Kidney (tissue), 14 donors: Measurements from ENCODE around the gene USP3. TPM values are rescaled to one million over a fixed set of nuclear protein-coding genes. Genes with fewer than 3 reads are reported as not detected.

Experiments
- DNase-seq, 5 donors: peaks; one replicate each; pipeline ENCODE4 v3.0.0-alpha.2; 2013 to 2020
- FAIRE-seq: peaks from 2 replicates; lab custom pipeline; 2012; peaks lifted over from hg19 to GRCh38; lab: Jason Lieb, UNC
- H3K27ac ChIP-seq, 2 donors: one replicate each; pipeline ENCODE4 v1.7.0; 2013; ENCODE audit warnings: low read depth in 2 of 2, low read length in 2 of 2, inconsistent platforms in 1 of 2
- H3K27me3 ChIP-seq: one replicate; pipeline ENCODE4 v1.7.1; 2013; ENCODE audit warnings: low read length, inconsistent platforms; ENCODE audit not compliant: control insufficient read depth, insufficient read depth
- H3K36me3 ChIP-seq, 3 donors: one replicate each; pipeline versions ENCODE4 v1.7.0 to v1.7.1; 2013; ENCODE audit warnings: low read length in 3 of 3, control low read depth in 1 of 3, inconsistent platforms in 1 of 3; ENCODE audit not compliant: insufficient read depth in 3 of 3, control insufficient read depth in 2 of 3
- H3K4me1 ChIP-seq, 3 donors: one replicate each; pipeline versions ENCODE4 v1.7.0 to v1.7.1; 2013; ENCODE audit warnings: low read length in 3 of 3, inconsistent platforms in 1 of 3, low read depth in 1 of 3; ENCODE audit not compliant: control insufficient read depth in 2 of 3, insufficient read depth in 2 of 3
- H3K4me3 ChIP-seq, 3 donors: one replicate each; pipeline versions ENCODE4 v1.7.0 to v1.8.1; 2013; ENCODE audit warnings: low read length in 3 of 3, control low read depth in 1 of 3, inconsistent platforms in 1 of 3
- H3K9ac ChIP-seq, 3 donors: one replicate each; pipeline versions ENCODE4 v1.7.0 to v1.7.1; 2013; ENCODE audit warnings: low read length in 3 of 3, control low read depth in 1 of 3, inconsistent platforms in 1 of 3
- H3K9me3 ChIP-seq, 3 donors: one replicate each; pipeline versions ENCODE4 v1.7.0 to v1.7.1; 2013; ENCODE audit warnings: low read length in 3 of 3, control low read depth in 1 of 3, inconsistent platforms in 1 of 3; ENCODE audit not compliant: control insufficient read depth in 2 of 3, insufficient read depth in 1 of 3
- CTCF ChIP-seq: IDR thresholded peaks from 3 replicates; pipeline ENCODE4 v1.5.1; 2012; ENCODE audit warnings: mild to moderate bottlenecking, moderate library complexity, borderline replicate concordance; ENCODE audit not compliant: insufficient read depth; ENCODE audit errors: extremely low read depth
- intact Hi-C: fragments of 100-400 bp; cut with DNase I; formaldehyde crosslinking; loops from one replicate; pipeline ENCODE4 v1.11.1; 2022
- polyA plus RNA-seq: library from polyadenylated mRNA; stranded (reverse); fragments of 350-450 nt; fragmentation: Illumina TruSeq; extraction: RNeasy Lipid Tissue Mini Kit (QIAGEN cat#74804); gene quantifications from one replicate; pipeline ENCODE4 v1.2.3, GENCODE V29; 2014; ENCODE audit warnings: low read depth, low replicate concordance; ENCODE audit not compliant: insufficient read depth
- total RNA-seq: library from RNA; stranded (reverse); fragmentation: NEBNext Ultra II Directional; extraction: Animal tissue kit (Norgen Biotek cat#: 25700); gene quantifications from one replicate; pipeline ENCODE4 v1.2.1, GENCODE V29; 2021
- donor health status: control.
- donor health status: control.
- donor health status: control.
- donor health status: control.
- donor health status: control.
- donor health status: DM: yes; HTN: yes; CAD: no.
- donor health status: Normal renal cell carcinoma (clear cell type).

The USP3 gene
- total and polyA plus RNA-seq, 2 donors from 2014 or later, result 25.2 to 72.5 TPM

- Histone ChIP-seq H3K36me3 (peaks cover 4 to 20% (median 13%) of the 10 kb centered on the region in 3 donors), H3K27ac (no peak overlapping the region), H3K27me3 (no peaks in the 10 kb centered on the region), H3K9ac (no peak overlapping the region), H3K4me1 (no peaks in the 10 kb centered on the region), H3K9me3 (no peaks in the 10 kb centered on the region), H3K4me3 (no peak overlapping the region)
- no peak for FAIRE-seq
- no peak for DNase-seq
- no peak for TF ChIP-seq CTCF
- intact Hi-C loops, result no loop called here
These were observed 61.3 kb downstream of the USP3 start for GRCh38 chr15:63565536-63566186.

- intact Hi-C loops, result no loop called here
- Histone ChIP-seq H3K36me3 (peaks cover 2 to 18% (median 16%) of the 10 kb centered on the region in 3 donors), H3K4me3 (no peak overlapping the region), H3K27ac (no peak overlapping the region), H3K4me1 (no peaks in the 10 kb centered on the region), H3K27me3 (no peaks in the 10 kb centered on the region), H3K9me3 (no peaks in the 10 kb centered on the region), H3K9ac (no peak overlapping the region)
- no peak for DNase-seq
- TF ChIP-seq CTCF, result no peak
- no peak for FAIRE-seq
These were observed 68.5 kb downstream of the USP3 start for GRCh38 chr15:63572749-63573464.

- no peaks in the 10 kb centered on the region for H3K9me3 ChIP-seq
- no peaks in the 10 kb centered on the region for H3K4me1 ChIP-seq
- no peak overlapping the region for H3K27ac ChIP-seq
- FAIRE-seq (no peak), DNase-seq (peak in 2 of 5 donors; percentile 62 to 70)
- no peaks in the 10 kb centered on the region for H3K27me3 ChIP-seq
- TF ChIP-seq CTCF, result no peak
- intact Hi-C loops, result no loop called here
- H3K9ac ChIP-seq, result no peak overlapping the region
- no peak overlapping the region for H3K4me3 ChIP-seq
- peaks cover 2 to 18% (median 16%) of the 10 kb centered on the region in 3 donors for H3K36me3 ChIP-seq
These were observed 69.1 kb downstream of the USP3 start for GRCh38 chr15:63573533-63573932.
